ENCODE data around the gene RAB7B. TPM values are rescaled to one million over a fixed set of nuclear protein-coding genes. Genes with fewer than 3 reads are reported as not detected.

RAB7B gene
- total RNA-seq, 1 donor from 2014 or later = not detected

DNA sequence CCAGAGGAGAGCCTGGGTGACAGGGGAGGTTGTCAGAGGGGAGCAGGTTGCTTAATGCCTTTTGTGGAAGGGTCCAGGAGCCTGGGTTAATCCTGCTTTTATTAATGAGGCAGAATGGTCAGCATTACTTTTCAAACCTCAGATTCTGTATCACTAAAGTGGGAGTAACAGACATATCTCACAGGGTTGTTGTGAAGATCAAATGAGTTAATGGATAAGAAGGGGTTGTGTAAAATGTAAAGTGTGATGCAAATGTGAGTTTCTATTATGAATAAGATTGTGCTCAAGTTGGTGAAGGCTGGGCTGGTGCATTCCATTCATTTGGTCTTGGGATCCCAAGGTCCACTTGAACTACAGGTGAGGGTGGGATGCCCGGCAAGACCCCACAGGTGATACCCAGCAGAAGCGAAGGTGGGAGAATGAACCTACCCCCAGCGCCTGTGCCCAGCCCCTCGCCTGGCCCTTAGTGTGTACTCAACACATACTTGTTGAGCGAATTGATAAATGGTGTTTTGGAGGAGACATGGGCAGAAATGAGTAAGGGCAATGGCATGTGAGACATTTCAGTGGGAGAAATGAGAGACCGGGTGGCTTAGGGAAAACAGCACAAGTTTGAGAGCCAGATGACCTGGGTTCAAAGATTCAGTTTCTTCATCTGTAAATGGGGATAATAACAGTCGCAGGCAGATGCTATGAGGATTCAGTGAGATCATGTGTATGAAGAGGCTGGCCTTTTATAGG lies 66.2 kb downstream of the RAB7B start:
- no peak for DNase-seq (ENCODE audit: low read depth)
- TF ChIP-seq CTCF (conservative IDR thresholded peaks at IDR 0.05; ENCODE audit: low read depth, low read length) = no peak
- H3K4me3 ChIP-seq (ENCODE audit: low read depth, low read length) = no peak overlapping the region

DNA sequence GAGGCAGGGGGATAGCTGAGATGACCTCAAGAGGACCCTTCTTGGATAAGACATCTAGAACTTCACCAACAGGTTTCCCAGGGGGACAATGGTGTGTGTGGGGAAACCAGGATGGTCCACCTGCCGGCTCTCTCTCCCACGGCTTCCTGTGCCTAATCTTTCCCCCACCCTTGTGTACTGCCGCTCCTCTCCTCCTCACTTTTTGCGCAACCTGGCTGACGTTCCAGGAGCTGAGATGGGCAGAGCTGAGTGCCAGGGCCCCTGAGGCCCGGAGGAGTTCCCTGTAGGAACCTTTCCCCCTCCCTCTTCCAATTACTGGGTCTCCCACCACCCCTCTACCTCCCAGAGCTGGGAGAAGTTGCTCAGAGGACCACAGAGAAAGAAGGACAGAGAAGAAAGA lies 66.9 kb downstream of the RAB7B start:
- no peak overlapping the region for H3K4me3 ChIP-seq (ENCODE audit: low read depth, low read length)
- no peak for TF ChIP-seq CTCF (conservative IDR thresholded peaks at IDR 0.05; ENCODE audit: low read depth, low read length)
- DNase-seq (ENCODE audit: low read depth) = no peak

DNA sequence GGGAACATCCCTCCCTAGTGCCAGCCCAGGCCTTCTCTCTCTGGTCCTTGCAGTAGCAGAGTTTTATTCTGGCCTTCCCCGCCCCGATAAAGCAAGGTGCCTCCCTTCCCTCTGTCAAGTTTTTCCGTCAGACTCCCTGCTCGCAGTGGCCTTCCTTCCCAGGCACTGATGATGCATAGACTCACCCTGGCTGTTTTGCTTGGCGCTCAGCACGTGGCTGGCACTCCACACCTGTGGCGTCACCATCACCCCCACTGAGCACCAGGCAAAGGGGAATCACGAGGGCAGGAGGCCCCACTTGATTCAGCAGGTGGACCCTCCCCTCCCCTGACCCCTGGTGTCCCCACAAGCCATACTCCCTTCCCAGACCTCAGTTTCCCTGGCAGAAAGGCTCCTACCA lies 67.3 kb downstream of the RAB7B start:
- no peak for DNase-seq (ENCODE audit: low read depth)
- TF ChIP-seq CTCF (conservative IDR thresholded peaks at IDR 0.05; ENCODE audit: low read depth, low read length) = no peak
- no peak overlapping the region for H3K4me3 ChIP-seq (ENCODE audit: low read depth, low read length)

GRCh38 chr1:205934788-205935187 lies 68.4 kb downstream of the RAB7B start:
- no peak overlapping the region for H3K4me3 ChIP-seq (ENCODE audit: low read depth, low read length)
- DNase-seq (ENCODE audit: low read depth) = no peak
- TF ChIP-seq CTCF (conservative IDR thresholded peaks at IDR 0.05; ENCODE audit: low read depth, low read length) = no peak

- peak; percentile 49 for DNase-seq (ENCODE audit: low read depth)
- TF ChIP-seq CTCF (conservative IDR thresholded peaks at IDR 0.05; ENCODE audit: low read depth, low read length) = no peak
- H3K4me3 ChIP-seq (ENCODE audit: low read depth, low read length) = no peak overlapping the region
These were observed 69.2 kb downstream of the RAB7B start for GRCh38 chr1:205933671-205934618.

DNA sequence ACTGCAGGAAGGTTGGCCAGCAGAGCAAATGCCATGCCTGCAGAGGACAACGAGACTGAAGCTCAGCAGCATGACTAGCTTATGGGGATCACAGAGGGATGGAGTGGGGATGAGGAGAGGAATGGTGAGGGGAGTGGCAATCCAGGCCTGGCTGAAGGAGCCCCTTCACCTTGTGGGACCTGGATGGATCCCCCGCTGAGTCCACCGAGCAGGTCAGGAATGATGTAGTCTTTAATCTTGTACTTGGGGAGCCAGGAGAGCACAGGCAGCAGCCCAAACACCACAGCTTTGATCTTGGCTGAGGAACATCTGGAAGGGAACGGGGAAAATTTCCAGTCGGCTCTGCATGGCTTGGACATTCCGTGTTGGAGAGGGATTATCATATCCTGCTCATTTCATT lies 70.4 kb downstream of the RAB7B start:
- H3K4me3 ChIP-seq (ENCODE audit: low read depth, low read length) = no peak overlapping the region
- no peak for DNase-seq (ENCODE audit: low read depth)
- TF ChIP-seq CTCF (conservative IDR thresholded peaks at IDR 0.05; ENCODE audit: low read depth, low read length) = no peak

Measured in epithelial cell of proximal tubule (primary cell).